GM12873 (cell line): ENCODE measurements around the gene BCL7A.

Experiments
- TF ChIP-seq, protein P1 (sequence below): IDR thresholded peaks from 2 replicates; pipeline ENCODE4 v1.5.1; 2012; ENCODE audit warnings: low read depth, mild to moderate bottlenecking, moderate library complexity, low read length, control low read depth; ENCODE audit not compliant: insufficient read depth; ENCODE audit errors: missing control alignments

Gene BCL7A

DNA sequence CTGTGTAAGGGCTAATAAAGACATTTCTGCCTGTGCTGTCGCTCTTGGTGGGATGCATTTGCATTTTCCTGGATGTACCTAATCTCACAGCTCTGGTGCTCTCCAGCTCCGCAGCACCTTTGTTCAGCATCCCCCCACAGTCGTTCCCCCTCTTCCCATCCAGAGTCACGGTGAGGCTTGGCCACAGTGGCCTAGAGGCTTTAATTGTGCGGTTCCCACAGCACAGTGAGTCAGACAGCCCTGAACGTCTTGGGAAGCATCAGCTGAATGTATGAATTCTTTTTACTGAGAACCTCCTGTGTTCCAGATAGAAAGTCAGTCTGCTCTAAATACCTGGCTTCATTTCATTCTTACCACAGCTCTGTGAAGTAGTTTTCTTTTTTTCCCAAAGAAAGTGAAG lies 85.6 kb downstream of the BCL7A start:
- TF ChIP-seq, protein P1, sequence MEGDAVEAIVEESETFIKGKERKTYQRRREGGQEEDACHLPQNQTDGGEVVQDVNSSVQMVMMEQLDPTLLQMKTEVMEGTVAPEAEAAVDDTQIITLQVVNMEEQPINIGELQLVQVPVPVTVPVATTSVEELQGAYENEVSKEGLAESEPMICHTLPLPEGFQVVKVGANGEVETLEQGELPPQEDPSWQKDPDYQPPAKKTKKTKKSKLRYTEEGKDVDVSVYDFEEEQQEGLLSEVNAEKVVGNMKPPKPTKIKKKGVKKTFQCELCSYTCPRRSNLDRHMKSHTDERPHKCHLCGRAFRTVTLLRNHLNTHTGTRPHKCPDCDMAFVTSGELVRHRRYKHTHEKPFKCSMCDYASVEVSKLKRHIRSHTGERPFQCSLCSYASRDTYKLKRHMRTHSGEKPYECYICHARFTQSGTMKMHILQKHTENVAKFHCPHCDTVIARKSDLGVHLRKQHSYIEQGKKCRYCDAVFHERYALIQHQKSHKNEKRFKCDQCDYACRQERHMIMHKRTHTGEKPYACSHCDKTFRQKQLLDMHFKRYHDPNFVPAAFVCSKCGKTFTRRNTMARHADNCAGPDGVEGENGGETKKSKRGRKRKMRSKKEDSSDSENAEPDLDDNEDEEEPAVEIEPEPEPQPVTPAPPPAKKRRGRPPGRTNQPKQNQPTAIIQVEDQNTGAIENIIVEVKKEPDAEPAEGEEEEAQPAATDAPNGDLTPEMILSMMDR = no peak

GRCh38 chr12:122111089-122111641 lies 89.5 kb downstream of the BCL7A start:
- TF ChIP-seq, protein P1 = no peak
